Measurements from ENCODE around the gene IGFBPL1. TPM values are rescaled to one million over a fixed set of nuclear protein-coding genes. Genes with fewer than 3 reads are reported as not detected.
"Not testable (repeated sequence)": the region's sequence is repeated elsewhere in the genome, so short reads cannot be mapped to it uniquely, and the experiment has no call there.

IGFBPL1 gene
- 6.0 TPM for total RNA-seq
- polyA plus RNA-seq = 0.55 TPM
- long read RNA-seq, donor 1 = 0 reads
- long read RNA-seq, donor 2 = 0 reads
- long read RNA-seq, donor 3, transcript IGFBPL1-201 (5 exons, 1,093 nt) = major isoform, 5 of 5 reads
- long read RNA-seq, donor 3, partial matches to known transcripts = 0 of 5 reads
- long read RNA-seq, donor 3, other reads (novel, unspliced or antisense) = 0 of 5 reads
- long read RNA-seq, donor 4, partial matches to known transcripts = 0 of 1 reads
- long read RNA-seq, donor 4, other reads (novel, unspliced or antisense) = 0 of 1 reads
- long read RNA-seq, donor 5, partial matches to known transcripts = 0 of 2 reads
- long read RNA-seq, donor 5, other reads (novel, unspliced or antisense) = 0 of 2 reads
- long read RNA-seq, donor 6, partial matches to known transcripts = 0 of 3 reads
- long read RNA-seq, donor 6, other reads (novel, unspliced or antisense) = 0 of 3 reads
- long read RNA-seq, donor 7, partial matches to known transcripts = 0 of 3 reads
- long read RNA-seq, donor 7, other reads (novel, unspliced or antisense) = 0 of 3 reads
- long read RNA-seq, donor 8, partial matches to known transcripts = 0 of 1 reads
- long read RNA-seq, donor 8, other reads (novel, unspliced or antisense) = 0 of 1 reads
- long read RNA-seq, donor 9, partial matches to known transcripts = 0 of 1 reads
- long read RNA-seq, donor 9, other reads (novel, unspliced or antisense) = 0 of 1 reads
- long read RNA-seq, donor 10, partial matches to known transcripts = 0 of 1 reads
- long read RNA-seq, donor 10, other reads (novel, unspliced or antisense) = 0 of 1 reads

GRCh38 chr9:38423973-38424843 lies at the start of gene IGFBPL1:
TSS of gene IGFBPL1 (minus strand) at chr9:38424454. CDS start at chr9:38424424, 30 bp downstream.
- no peak within 1 kb of the TSS for H3K27ac ChIP-seq (ENCODE audit: low read depth in 1 of 2, low read length in 1 of 2)
- H3K9me3 ChIP-seq (ENCODE audit: control insufficient read depth in 2 of 2, insufficient read depth in 1 of 2, low read length in 1 of 2) = no peaks in the 10 kb centered on the region
- no peak for DNase-seq (ENCODE audit: low read depth in 6 of 9, low spot score in 9 of 9)
- whole genome bisulfite sequencing = 2% methylated on average over 115 of the region's 115 CpGs
- peaks cover 40 to 65% of the 10 kb centered on the region in 2 donors for H3K27me3 ChIP-seq (ENCODE audit: control insufficient read depth in 2 of 2, insufficient read depth in 1 of 2, low read length in 1 of 2)
- no peaks in the 10 kb centered on the region for H3K36me3 ChIP-seq (ENCODE audit: control insufficient read depth in 2 of 2, insufficient read depth in 2 of 2, low read length in 1 of 2)
- no peaks in the 10 kb centered on the region for H3K4me1 ChIP-seq (ENCODE audit: control insufficient read depth in 2 of 2, insufficient read depth in 2 of 2, low read length in 2 of 2)
- H3K4me3 ChIP-seq (ENCODE audit: low read length in 2 of 2) = peak within 1 kb of the TSS; percentile 10 to 29

DNA sequence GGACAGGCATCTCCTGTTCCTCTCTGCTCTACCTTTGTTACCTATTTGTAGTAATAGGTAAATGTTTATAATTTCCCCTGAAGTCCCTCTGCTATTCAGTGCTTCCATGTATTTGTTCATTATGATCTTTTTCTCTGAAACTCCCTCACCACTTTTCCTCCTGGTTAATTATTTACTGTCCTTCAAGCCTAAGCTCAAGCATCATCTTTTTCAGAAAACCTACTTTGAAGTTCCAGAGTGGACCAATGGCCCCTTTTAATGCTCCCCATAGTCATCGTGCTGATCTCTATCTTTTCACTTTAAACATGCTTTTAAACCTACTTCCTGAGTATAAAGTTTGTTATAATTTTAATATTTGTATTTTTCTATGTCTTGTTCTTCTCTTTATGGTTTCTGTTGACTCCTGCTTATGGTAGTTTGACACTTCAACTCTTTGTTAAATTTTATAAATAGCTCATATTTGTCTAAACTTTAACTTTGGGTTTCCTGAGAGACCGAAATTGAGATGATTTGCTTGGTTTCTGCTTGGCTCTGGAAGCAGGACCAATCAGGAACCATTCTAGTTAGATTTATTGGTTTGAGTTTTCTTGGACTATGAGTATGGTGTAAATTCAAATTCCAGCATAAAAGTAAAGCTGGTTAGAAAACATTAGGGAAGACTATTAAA lies 48.5 kb upstream of the IGFBPL1 start:
- not testable (repeated sequence) for H3K27me3 ChIP-seq (ENCODE audit: control insufficient read depth in 2 of 2, insufficient read depth in 1 of 2, low read length in 1 of 2); DNase-seq (ENCODE audit: low read depth in 6 of 9, low spot score in 9 of 9); H3K4me3 ChIP-seq (ENCODE audit: low read length in 2 of 2); H3K36me3 ChIP-seq (ENCODE audit: control insufficient read depth in 2 of 2, insufficient read depth in 2 of 2, low read length in 1 of 2); H3K9me3 ChIP-seq (ENCODE audit: control insufficient read depth in 2 of 2, insufficient read depth in 1 of 2, low read length in 1 of 2); H3K27ac ChIP-seq (ENCODE audit: low read depth in 1 of 2, low read length in 1 of 2); H3K4me1 ChIP-seq (ENCODE audit: control insufficient read depth in 2 of 2, insufficient read depth in 2 of 2, low read length in 2 of 2)
- 93% methylated on average over 2 of the region's 2 CpGs for WGBS

DNA sequence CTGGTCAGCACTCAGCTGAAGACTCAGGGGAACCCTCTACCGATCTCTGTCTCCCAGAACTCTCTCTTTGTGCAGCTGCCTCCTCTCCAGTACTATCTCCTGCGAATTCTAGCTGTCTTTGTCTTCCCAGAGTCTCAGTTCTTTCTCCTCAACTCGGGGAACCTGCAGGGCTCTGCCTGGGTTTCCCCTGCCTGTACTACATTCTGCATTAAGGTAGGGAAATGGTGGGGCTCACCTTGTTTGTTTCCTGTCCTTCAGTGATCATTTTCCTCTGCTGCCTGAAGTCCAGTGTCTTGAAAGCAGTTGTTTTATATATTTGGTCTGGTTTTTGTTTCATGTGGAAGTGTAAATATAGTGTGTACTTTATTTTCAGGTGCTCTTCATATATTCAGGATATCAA lies 43.1 kb upstream of the IGFBPL1 start:
- H3K27ac ChIP-seq (ENCODE audit: low read depth in 1 of 2, low read length in 1 of 2) = no peak overlapping the region
- no peaks in the 10 kb centered on the region for H3K9me3 ChIP-seq (ENCODE audit: control insufficient read depth in 2 of 2, insufficient read depth in 1 of 2, low read length in 1 of 2)
- H3K27me3 ChIP-seq (ENCODE audit: control insufficient read depth in 2 of 2, insufficient read depth in 1 of 2, low read length in 1 of 2) = no peaks in the 10 kb centered on the region
- no peak overlapping the region for H3K4me3 ChIP-seq (ENCODE audit: low read length in 2 of 2)
- no peak for DNase-seq (ENCODE audit: low read depth in 6 of 9, low spot score in 9 of 9)
- H3K4me1 ChIP-seq (ENCODE audit: control insufficient read depth in 2 of 2, insufficient read depth in 2 of 2, low read length in 2 of 2) = no peaks in the 10 kb centered on the region
- WGBS = 72% methylated on average over 3 of the region's 3 CpGs
- H3K36me3 ChIP-seq (ENCODE audit: control insufficient read depth in 2 of 2, insufficient read depth in 2 of 2, low read length in 1 of 2) = no peaks in the 10 kb centered on the region

- H3K27ac ChIP-seq (ENCODE audit: low read depth in 1 of 2, low read length in 1 of 2) = no peak overlapping the region
- H3K4me3 ChIP-seq (ENCODE audit: low read length in 2 of 2) = no peak overlapping the region
- no peaks in the 10 kb centered on the region for H3K4me1 ChIP-seq (ENCODE audit: control insufficient read depth in 2 of 2, insufficient read depth in 2 of 2, low read length in 2 of 2)
- no peak for DNase-seq (ENCODE audit: low read depth in 6 of 9, low spot score in 9 of 9)
- WGBS = 96% methylated on average over 3 of the region's 3 CpGs
- no peaks in the 10 kb centered on the region for H3K9me3 ChIP-seq (ENCODE audit: control insufficient read depth in 2 of 2, insufficient read depth in 1 of 2, low read length in 1 of 2)
- H3K27me3 ChIP-seq (ENCODE audit: control insufficient read depth in 2 of 2, insufficient read depth in 1 of 2, low read length in 1 of 2) = no peaks in the 10 kb centered on the region
- no peaks in the 10 kb centered on the region for H3K36me3 ChIP-seq (ENCODE audit: control insufficient read depth in 2 of 2, insufficient read depth in 2 of 2, low read length in 1 of 2)
Observed at GRCh38 chr9:38453835-38454234, 29.6 kb upstream of the IGFBPL1 start.

DNA sequence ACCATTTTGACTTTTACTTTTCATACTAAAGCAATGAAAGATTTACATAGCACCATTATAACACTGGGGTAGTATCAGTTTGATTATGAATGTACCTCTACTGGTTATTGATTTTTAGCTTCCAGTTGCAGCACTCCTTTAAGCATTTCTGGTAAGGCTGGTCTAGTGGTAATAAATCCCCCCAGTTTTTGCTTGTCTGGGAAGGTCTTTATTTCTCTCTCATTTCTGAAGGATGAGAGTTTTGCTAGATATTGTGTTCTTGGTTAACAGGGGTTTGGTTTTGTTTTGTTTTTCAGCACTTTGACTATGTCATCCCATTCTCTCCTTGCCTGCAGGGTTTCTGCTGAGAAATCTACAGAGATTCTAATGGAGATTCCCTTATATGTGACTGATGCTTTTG lies 26.9 kb upstream of the IGFBPL1 start:
- Histone ChIP-seq H3K27ac (ENCODE audit: low read depth in 1 of 2, low read length in 1 of 2) (no peak overlapping the region), H3K4me3 (ENCODE audit: low read length in 2 of 2) (no peak overlapping the region), H3K27me3 (ENCODE audit: control insufficient read depth in 2 of 2, insufficient read depth in 1 of 2, low read length in 1 of 2) (no peaks in the 10 kb centered on the region), H3K4me1 (ENCODE audit: control insufficient read depth in 2 of 2, insufficient read depth in 2 of 2, low read length in 2 of 2) (no peaks in the 10 kb centered on the region), H3K9me3 (ENCODE audit: control insufficient read depth in 2 of 2, insufficient read depth in 1 of 2, low read length in 1 of 2) (no peaks in the 10 kb centered on the region), H3K36me3 (ENCODE audit: control insufficient read depth in 2 of 2, insufficient read depth in 2 of 2, low read length in 1 of 2) (no peaks in the 10 kb centered on the region)
- no peak for DNase-seq (ENCODE audit: low read depth in 6 of 9, low spot score in 9 of 9)

GRCh38 chr9:38447703-38448102 lies 23.4 kb upstream of the IGFBPL1 start:
- H3K4me1 ChIP-seq (ENCODE audit: control insufficient read depth in 2 of 2, insufficient read depth in 2 of 2, low read length in 2 of 2) = no peaks in the 10 kb centered on the region
- H3K27ac ChIP-seq (ENCODE audit: low read depth in 1 of 2, low read length in 1 of 2) = no peak overlapping the region
- WGBS = 86% methylated on average over 1 of the region's 1 CpG
- no peak overlapping the region for H3K4me3 ChIP-seq (ENCODE audit: low read length in 2 of 2)
- H3K27me3 ChIP-seq (ENCODE audit: control insufficient read depth in 2 of 2, insufficient read depth in 1 of 2, low read length in 1 of 2) = peaks cover 0 to 5% of the 10 kb centered on the region in 2 donors
- no peaks in the 10 kb centered on the region for H3K9me3 ChIP-seq (ENCODE audit: control insufficient read depth in 2 of 2, insufficient read depth in 1 of 2, low read length in 1 of 2)
- no peaks in the 10 kb centered on the region for H3K36me3 ChIP-seq (ENCODE audit: control insufficient read depth in 2 of 2, insufficient read depth in 2 of 2, low read length in 1 of 2)
- no peak for DNase-seq (ENCODE audit: low read depth in 6 of 9, low spot score in 9 of 9)

DNA sequence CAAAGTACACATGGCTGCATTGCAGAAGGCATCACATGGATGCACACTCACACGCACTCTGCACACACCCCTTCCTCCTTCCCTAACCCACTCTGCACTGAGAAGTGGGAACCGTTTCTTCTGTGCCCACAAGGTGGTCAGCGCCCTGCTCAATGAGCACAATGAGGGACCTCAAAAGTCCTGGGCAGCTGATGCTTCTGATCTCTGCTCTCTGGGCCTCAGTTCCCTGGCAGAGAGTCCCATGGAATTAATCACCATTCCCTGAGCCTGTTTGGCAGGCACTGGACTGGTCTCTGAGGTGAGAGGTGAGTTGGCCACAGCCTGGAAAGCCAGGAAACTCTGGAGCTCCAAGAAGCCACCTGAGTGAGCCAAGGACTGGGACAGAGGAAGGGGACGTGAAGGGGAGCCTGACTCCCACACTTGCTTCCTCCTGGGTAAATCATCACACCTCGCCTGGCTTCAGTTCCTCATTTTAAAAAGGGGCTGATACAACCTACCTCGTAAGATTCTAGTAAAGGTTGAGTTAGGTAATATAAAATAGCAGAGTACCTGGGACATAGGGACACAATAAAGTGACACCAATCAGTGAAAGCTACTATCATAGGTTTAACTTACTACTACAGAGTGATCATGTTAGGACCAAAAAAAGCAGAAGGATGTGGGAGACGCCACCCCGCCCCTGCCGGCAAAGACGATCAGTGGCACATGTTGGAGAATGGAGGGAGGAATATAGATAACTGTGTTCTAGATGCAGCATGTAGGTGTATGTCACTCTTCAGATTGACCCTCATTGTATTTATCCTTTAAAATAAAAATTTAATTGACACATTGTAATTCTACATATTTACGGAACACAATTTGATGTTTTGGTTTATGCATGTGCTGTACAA lies 21.1 kb upstream of the IGFBPL1 start:
- Histone ChIP-seq H3K36me3 (ENCODE audit: control insufficient read depth in 2 of 2, insufficient read depth in 2 of 2, low read length in 1 of 2) (no peaks in the 10 kb centered on the region), H3K27me3 (ENCODE audit: control insufficient read depth in 2 of 2, insufficient read depth in 1 of 2, low read length in 1 of 2) (peaks cover 0 to 5% of the 10 kb centered on the region in 2 donors), H3K4me1 (ENCODE audit: control insufficient read depth in 2 of 2, insufficient read depth in 2 of 2, low read length in 2 of 2) (no peaks in the 10 kb centered on the region), H3K4me3 (ENCODE audit: low read length in 2 of 2) (no peak overlapping the region), H3K27ac (ENCODE audit: low read depth in 1 of 2, low read length in 1 of 2) (no peak overlapping the region), H3K9me3 (ENCODE audit: control insufficient read depth in 2 of 2, insufficient read depth in 1 of 2, low read length in 1 of 2) (no peaks in the 10 kb centered on the region)
- DNase-seq (ENCODE audit: low read depth in 6 of 9, low spot score in 9 of 9) = no peak
- WGBS = 29% methylated on average over 11 of the region's 11 CpGs

- Histone ChIP-seq H3K27ac (ENCODE audit: low read depth in 1 of 2, low read length in 1 of 2) (no peak overlapping the region), H3K4me1 (ENCODE audit: control insufficient read depth in 2 of 2, insufficient read depth in 2 of 2, low read length in 2 of 2) (no peaks in the 10 kb centered on the region), H3K36me3 (ENCODE audit: control insufficient read depth in 2 of 2, insufficient read depth in 2 of 2, low read length in 1 of 2) (no peaks in the 10 kb centered on the region), H3K4me3 (ENCODE audit: low read length in 2 of 2) (no peak overlapping the region), H3K9me3 (ENCODE audit: control insufficient read depth in 2 of 2, insufficient read depth in 1 of 2, low read length in 1 of 2) (no peaks in the 10 kb centered on the region), H3K27me3 (ENCODE audit: control insufficient read depth in 2 of 2, insufficient read depth in 1 of 2, low read length in 1 of 2) (peaks cover 0 to 5% of the 10 kb centered on the region in 2 donors)
- WGBS = 66% methylated on average over 2 of the region's 2 CpGs
- no peak for DNase-seq (ENCODE audit: low read depth in 6 of 9, low spot score in 9 of 9)
Observed at GRCh38 chr9:38443597-38443996, 19.3 kb upstream of the IGFBPL1 start.

Measured in thymus (tissue), 14 donors.